GM18499 (cell line): ENCODE measurements around the gene MAFB.
"Not testable (repeated sequence)": the region's sequence is repeated elsewhere in the genome, so short reads cannot be mapped to it uniquely, and the experiment has no call there.

Experiments
- ATAC-seq: cut with Tn5 transposase; IDR thresholded peaks from one replicate; pipeline ENCODE4 v1.9.1; 2021; ENCODE audit warnings: moderate number of reproducible peaks; ENCODE audit not compliant: insufficient read depth, unreplicated experiment

The MAFB gene

DNA sequence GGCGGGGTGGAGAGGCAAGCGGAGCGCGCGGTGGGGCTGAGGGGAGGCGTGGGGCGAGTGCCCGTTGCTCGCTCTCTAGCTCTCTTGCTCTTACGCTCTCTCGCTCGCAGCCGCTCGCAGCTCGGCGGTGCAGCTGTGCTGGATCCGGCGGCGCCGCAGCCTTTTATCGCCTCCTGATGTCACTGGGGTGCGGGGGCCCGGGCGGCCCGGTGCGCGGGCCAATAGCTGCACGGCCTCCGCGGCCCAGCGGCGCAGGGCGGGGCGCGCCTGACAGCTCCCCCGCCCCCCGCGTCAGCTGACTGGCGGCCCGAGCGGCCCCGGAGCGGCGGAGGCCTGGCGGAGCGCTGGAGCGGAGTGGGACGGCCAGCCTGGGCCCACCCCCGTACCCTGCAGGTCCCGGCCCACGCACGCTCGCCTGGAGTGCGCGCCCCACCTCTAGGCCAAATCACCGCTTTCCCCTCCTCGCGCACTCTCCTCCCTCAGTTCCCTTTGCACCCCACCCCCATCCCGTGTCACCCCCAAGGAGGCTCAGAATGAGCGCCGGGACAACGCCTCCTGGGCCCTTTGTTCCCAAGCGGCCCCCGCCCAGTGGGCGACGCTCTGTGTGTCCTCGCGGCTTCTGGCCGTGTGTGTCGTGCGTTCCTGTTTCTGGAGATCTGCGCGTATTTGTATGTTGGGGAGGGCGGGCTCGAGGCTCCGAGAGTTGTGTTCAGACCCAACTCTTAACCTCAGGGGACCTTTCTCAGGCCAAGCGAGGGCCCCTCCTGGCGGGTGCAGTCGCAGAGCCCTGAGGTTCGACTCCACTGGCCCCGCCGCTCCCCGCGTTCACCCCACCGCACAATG, at the start of gene MAFB:
Gene MAFB, minus strand, starts transcription at position 137 of the 843 bp plus-strand sequence. CDS start 386 bp downstream, outside the sequence.
- ATAC-seq: no peak

DNA sequence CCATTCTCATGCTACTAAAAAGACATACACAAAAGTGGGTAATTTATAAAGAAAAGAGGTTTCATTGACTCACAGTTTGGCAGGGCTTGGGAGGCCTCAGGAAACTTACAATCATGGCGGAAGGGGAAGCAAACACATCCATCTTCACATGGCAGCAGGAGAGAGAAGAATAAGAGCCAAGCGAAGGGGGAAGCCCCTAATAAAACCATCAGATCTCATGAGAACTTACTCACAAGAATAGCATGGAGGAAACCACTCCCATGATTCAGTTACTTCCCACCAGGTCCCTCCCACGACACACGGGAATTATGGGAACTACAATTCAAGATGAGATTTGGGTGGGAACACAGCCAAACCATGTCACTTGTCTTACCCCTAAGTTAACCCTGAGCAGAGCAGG, 47.4 kb upstream of the MAFB start:
- ATAC-seq: not testable (repeated sequence)

DNA sequence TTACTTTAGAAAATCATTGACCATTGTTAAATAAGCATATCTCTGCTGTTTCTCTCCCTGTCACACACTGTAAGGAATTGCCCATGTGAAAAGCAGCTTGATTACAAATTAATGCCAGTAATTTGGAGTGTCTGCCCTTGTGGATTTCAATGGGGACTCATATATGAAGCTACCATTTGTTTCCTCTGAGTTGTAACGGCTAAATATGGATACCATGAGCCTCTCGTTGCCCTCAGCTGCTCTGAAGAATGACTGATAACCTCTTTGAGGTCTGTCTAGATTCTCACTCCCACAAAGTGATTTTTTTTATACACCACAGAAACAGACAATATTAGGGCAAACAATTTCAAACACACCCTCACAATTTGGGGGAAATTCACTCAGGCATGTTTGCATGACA, 40.0 kb upstream of the MAFB start:
- no peak for ATAC-seq

DNA sequence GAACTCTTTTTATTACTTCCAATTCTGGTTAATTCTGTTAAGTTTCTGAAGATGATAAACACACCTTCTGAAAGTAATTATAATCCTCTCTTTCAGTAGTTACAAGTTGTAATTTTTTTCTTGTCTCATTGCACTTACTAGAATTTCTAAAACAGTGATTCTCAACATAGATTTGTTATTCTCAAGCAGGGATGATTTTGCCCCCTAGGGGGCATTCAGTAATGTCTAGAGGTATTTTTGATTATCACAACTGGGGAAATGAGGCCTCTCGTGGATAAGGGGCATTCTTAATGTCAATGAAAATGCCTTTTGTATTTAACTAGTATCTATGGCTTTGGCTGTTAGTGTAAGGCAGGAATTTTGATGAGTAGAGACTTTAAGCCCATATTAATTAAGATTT, 39.4 kb upstream of the MAFB start:
- ATAC-seq: no peak

DNA sequence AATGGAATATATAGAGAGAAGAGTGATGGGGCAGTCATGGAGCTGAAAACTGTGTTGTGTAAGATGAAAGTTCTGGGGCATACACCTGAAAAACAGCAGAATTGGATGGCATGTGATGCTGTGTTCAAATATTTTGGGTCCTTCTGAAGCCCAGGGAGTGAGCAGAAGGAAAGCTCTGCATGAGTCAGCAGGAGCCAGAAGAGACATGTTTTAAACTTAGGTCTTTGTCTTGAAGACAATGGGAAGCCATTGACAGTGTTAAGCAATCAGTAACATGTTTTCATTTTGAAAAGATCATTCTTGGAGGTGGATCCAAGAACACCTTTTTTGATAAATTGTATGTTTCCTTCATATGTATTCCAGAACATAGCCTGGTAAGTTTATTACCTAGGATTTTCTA, 38.9 kb upstream of the MAFB start:
- no peak for ATAC-seq

DNA sequence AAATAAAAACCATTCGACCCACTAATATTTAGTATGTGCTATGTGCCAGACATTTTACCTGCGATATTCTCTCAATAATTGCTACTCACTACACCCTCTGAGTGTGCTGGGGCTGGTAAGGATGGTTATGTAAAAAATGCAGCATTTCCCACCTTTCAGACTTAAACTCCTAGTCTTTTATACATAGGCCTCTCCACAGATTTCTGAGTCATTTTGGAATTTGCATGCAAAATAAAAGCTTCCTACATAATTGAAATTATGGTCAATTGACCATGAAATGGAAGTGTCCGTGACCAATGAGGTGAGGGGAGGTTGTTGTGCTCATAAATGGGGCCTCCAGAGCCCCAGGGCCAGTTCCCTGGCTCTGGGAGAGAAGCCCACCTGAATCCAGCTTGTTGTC, 37.7 kb upstream of the MAFB start:
- no peak for ATAC-seq

DNA sequence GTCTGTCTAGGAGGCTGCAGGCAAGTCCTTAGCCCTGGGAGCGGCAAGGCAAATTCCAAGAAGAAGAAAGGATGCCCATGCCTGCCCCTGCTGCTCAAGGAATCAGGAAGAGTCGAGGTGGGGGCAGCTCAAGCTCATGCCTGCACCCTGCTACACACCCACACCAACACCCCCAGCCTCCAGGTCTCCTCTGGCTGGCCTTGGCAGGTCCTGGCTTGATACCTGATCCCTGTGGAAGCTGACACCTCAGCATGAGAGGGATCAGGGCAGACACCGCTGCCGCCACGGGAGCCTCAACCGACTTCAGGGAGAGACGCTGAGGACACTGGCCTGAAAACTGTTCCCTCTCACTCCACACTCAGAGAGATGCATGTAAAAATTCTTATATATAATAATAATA, 35.5 kb upstream of the MAFB start:
- ATAC-seq: no peak

DNA sequence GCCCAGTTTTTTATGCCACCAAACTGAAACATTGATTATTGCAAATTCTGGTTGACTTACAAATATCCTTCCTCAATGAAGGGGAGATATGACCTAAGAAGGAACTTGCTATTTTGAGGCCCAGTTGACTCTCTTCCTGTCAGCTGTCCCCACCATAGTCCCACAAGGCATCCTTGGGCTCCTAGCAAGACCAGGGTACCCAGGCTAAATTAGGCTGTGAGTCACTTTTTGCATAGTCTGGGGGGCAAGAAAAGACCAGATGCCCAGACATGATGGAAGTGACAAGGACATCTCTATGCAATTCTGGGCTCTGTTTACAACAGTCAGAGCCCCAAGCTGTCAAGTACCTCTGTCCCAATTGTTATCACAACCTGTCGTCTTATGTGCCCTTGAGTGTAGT, 31.8 kb upstream of the MAFB start:
- ATAC-seq: no peak

DNA sequence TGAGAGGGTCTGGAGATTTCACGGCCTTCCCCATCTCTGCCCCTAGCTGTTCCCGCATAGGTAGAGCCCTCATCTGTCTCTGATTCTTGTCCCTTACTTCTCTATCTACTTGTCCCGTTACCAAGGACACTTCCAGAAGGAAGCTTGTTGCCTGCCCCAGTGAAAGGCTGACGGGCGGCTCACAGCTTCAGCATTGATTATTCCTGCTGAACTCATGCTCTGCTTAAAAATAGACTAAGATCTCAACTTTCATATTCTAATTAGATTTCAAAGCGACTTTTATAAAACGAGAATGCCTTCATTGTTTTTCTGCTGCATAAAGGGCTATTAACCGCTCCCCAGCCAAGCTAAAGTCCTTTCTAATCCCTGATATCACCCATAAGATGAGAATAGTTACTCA, 31.1 kb upstream of the MAFB start:
- ATAC-seq: no peak

DNA sequence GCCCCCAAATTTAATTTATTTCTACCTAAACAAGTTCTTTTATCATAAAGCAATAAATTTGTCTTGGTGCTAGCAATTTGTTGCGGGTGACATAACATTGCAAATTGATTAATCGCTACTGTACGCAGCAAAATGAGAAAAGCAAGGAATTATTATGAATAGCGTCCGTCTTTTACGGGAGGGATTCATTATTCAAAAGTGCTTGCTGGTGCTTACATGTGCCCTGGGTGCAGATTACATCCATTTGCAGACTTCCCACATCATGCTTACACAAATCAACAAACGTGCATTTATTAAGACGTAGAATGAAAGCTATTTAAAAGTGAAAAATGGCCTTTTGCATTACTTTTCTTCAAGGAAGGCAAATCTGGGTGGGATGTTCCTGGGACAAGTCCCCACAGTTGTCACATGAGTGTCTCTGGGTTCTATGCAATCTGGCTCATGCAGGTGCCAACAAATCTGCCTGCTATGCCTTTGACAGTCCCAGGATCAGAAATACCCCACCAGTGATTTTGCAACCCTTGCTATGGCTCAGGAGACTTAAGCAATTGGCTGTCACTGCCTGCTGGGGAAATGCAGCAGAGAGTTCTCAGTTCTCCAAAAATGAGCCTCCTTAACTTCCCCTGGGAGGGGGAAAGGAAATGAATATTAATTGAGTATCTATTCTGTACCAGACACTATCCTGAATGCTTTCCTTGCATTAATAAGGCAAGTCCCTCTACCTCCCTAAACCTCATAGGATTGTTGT, 30.1 kb upstream of the MAFB start:
- no peak for ATAC-seq

DNA sequence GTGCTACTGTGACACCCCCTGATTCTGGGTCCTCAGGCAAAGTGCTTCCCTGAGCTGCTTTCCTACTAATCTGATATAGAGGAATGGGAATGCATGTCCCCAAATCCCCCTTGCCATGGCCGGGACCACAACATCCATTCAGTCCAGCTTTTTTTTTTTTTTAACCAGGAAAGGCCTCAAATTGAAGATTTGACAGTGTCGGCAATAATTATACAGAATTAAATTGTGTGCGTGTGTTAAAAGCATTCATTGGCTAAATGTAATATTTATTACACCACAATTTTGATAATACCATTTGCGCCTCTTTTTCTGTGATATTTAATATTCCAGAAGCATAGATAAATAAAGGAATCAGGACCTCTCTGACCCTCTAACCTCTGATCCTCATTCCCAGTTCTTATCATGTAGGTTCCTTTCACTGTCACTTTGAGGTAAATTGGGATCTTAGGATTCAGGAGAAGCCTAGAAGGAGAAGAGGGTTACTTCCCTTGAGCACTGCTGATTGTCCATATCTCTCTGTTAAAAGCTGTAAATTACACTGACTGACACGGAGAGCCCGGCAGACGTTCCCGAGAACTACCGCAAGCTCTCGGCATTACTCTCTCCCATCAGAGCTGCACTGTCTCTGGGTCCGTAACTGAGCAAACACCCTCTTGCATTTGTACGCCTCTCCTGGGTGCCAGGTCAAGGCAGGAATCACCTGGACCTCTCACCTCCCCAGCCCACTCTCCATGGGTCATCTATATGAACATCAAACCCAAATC, 29.4 kb upstream of the MAFB start:
- ATAC-seq: no peak

DNA sequence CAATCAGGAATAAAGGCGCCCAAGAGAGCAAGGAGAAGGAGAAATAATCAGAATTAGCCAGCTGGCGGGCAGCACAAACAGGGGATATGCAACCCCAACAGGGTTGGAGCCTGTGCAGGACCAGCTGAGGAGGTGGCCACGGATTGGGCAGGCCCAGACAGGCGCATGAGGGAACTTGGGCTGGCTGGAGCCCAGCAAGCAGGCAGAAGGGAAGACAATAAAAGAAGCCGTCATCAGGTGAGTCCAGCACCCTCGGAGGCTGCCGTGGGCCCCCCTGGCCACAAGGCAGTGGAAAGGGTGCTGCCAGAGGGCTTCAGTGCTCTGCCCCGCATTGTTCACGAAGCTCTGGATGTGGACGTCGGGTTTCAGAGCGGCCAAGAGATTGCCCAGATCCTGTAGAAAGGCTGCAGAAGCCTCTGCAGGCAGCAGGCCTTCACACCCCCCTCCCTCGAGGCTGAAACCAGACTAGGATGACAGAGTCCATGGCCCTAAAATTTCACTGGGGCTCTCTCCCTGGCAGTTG, 28.4 kb upstream of the MAFB start:
- no peak for ATAC-seq

DNA sequence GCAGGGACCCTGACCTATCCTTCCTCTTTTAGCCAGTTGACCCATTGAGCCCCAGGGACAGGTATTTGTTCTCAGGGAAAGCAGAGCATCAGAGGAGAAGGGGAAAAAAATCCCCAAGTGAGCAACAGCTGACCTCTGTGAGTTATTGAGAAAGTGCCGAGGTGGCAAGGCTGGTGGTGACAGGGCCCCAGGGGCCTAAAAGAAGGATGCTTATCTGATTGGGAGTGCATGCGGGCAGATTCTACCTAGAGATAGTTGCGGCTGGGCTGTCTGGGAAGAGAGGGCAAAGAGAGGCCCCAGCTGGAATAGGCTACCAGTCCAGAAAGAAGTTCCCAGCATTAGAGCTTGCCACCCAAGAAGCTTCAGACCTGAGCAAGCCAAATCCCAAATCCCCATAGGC, 26.5 kb upstream of the MAFB start:
- ATAC-seq: no peak

DNA sequence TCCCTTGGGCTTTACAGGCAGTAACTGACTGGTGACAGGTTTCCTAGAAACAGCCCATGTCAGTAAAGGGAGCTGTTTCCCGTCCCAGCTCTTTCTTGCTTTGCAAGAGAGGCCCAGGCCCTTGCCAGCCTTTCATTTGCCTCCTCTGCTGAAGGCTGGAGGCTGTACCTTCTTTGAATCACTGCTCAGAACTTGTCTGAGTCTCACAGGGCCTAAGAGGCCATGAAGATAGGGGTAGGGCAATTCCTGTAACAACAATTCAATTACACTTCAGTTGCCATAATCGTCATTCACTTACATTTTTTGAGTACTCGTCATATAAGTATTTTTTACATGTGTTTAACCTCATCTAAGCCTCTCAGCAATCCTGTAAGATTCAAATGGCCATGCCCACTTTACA, 25.9 kb upstream of the MAFB start:
- ATAC-seq: no peak

DNA sequence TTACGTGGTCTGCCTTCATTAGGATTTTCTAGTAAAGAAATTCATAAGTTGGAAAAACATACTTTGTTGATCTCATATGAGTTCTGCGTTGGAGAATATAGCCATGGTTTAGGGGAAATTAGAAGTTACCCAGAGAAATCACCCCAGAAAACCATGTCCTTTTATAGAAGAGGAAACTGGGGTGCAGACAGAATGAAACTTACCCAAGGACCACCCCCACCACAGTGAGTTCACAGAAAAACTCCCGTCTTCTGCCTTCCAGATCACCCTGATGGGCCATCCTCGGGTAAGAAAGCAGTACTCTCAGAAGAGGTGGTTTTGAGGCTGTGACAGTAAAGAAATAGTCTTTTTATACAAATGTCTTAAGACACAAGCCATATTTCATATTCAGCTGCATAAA, 25.1 kb upstream of the MAFB start:
- ATAC-seq: no peak

DNA sequence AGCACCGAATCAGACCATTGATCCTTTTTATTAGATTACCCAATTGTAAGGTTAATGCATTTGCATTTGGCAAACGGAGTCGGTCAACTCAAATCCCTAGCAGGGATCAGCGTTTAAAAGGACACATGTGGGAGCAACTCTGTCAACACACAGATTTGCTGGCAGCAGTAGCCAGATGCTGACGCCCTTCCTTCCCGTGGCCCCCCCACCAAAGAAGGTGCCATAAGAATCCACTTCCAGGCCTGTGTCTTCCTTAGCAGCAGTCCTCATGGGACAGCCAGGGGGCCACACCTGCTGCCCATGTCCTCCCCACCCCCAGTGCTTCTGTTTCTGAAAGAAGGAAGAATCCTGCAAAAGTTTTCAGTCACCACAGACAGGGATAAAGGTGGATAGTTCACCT, 24.5 kb upstream of the MAFB start:
- no peak for ATAC-seq

DNA sequence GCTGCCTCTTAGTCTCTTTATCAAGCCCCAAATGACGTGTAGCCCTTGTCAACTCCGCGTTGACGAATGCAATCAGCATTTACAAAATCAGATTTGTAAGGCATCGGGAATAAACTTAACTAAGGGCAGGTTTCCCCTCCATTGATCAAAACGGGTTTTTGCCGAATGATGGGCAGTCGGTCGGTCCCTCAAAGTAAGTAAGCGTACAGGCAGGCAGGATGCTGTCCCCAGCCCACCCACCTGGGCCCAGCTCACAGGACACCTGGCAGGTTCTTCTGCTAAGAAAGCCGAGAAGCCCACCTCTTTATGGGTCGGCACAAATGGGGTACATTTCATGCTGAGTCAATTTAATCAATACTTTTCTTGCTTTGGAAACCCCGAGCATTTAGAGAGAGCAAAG, 22.0 kb upstream of the MAFB start:
- no peak for ATAC-seq

DNA sequence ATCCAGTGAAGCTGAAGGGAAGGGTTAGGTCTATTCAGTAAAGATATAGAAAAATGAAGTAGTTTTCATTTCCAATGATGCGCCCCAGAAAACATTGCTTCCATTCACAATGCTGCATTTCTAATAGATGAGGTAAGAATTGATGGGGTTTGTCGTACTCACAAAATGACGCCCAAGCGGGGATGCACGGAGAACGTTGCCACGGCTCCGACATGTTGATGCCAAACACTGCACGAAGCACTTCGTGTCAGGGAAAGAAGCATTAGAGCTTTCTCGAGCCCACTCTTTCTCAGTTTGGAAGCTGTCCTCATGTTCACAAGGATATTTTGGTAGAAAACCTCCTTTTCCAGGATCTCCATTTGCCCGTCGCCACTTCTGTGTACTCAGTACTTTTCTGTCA, 21.6 kb upstream of the MAFB start:
- no peak for ATAC-seq

DNA sequence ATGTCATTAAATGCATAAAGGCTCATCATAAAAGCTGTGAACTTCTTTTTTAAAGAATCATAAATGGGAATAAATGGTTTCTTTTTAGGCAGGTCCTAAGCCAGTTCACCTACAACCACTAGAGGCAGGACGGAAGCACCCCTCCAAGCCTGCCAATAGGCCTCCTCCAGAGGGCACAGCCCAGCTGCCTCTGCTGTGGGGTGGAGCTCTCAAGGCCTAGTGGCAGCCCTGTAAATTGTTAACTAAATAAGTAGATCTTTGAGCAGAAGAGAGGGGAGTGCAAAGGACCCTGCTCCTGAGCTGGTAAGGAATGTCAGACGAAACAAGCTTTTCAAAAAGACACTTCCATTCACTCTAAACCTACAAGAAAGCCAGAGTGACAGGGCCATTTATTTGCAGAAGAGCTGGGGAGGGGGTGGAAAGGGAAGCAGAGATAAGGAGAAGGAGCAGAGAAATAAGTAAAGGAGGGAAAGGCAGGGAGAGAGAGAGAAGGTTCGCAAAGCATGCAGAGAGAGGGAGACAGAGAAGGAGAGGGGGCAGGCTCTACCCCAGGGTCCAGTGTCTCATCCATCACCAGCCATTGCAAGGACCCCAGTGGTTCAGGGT, 18.0 kb upstream of the MAFB start:
- no peak for ATAC-seq

DNA sequence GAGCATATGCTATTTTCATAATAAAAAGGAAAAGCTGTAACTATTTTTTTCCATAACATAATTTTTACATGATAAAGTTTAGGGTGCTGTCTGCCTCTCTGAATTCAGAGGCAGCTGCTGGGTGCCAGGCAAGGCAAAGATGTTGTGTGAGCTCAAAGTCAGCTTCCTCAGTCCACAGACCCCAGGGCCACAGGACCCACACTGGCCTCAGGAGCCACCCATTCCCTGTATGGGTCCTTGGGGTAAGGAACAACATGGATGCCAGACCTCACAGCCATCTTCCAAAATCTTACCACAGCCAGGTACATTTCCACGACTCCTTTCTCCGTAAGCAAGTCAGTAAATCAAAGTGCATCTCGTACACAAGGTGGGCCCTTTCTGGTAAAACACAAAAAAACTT, 16.4 kb upstream of the MAFB start:
- no peak for ATAC-seq
